HTERT RPE-1 (cell line): ENCODE measurements around the gene SLC6A18.

Experiments
- in situ Hi-C: fragments of 300-500 bp; cut with MboI; formaldehyde crosslinking; loops from 4 replicates; pipeline ENCODE4 v1.14.3; 2020; ENCODE audit warnings: low sequenced_read_pairs

The SLC6A18 gene

DNA sequence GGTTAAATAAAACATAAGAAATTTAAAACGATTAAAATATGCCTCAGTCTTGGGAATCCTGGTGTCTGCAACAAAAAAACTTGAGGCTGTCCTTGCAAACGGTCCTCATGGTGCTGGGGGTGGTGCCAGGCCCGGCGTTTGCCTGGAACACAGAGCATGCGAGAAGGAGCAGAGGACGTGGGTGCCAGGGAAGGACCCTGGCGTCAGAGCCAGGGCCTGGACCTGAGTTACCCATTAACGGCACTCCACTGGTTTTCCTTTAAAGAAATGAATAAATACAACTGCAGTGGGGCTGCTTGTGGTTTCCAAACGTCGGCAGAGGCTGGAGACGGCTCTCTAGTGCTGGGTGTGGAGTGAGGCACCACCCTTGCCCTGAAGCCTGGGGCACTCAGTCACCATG, at the start of gene SLC6A18:
Gene SLC6A18, plus strand, starts transcription at position 301 of the 400 bp plus-strand sequence. Its CDS starts 97 bp downstream, at position 398.
- in situ Hi-C loops: no loop called here

- in situ Hi-C loops: no loop called here
Observed at GRCh38 chr5:1175801-1176472, 49.2 kb upstream of the SLC6A18 start.

DNA sequence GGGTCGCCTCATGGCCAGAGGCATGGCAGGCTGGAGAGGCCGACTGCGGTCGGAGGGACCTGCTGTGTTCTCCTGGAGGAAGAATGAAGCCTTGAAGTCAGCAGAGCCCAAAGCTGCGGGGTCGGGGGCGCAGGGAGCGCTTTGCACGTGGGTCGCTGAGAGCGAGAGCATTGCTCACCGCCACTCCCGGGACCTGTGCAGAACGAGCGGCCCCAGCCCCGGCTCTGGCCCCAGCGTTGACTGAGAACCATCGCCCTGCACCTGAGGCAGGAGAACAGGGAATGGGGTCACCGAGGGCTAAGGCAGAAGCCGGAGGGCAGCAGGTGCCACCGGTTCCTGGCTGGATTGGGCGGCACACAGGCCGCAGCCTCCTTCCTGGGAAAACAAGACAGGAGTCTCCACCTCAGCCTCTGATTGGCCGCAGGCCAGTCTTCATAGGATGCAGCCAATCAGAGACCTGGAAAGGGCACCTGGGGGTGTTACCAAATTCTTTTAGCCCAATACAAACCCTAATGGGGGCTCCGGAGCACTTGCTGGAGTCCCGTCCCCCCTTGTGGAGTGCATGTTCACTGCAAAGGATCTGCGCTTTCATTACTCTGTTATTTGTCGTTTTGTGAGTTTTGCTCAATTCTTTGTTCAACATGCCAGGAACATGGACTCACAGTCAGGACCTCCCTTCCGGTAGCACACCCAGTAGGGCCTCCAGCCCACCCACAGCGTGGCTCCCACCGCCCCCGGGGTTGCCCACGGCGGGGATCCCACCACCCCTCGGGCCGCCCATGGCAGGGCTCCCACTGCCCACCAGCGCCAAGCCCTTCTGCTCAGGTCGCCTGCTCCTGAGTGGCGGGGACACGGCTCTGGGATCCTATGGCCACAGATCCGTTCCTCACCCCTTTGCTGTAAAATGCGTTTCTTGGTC, 48.4 kb upstream of the SLC6A18 start:
- in situ Hi-C loops: no loop called here

- in situ Hi-C loops: no loop called here
Observed at GRCh38 chr5:1177826-1178528, 47.2 kb upstream of the SLC6A18 start.

DNA sequence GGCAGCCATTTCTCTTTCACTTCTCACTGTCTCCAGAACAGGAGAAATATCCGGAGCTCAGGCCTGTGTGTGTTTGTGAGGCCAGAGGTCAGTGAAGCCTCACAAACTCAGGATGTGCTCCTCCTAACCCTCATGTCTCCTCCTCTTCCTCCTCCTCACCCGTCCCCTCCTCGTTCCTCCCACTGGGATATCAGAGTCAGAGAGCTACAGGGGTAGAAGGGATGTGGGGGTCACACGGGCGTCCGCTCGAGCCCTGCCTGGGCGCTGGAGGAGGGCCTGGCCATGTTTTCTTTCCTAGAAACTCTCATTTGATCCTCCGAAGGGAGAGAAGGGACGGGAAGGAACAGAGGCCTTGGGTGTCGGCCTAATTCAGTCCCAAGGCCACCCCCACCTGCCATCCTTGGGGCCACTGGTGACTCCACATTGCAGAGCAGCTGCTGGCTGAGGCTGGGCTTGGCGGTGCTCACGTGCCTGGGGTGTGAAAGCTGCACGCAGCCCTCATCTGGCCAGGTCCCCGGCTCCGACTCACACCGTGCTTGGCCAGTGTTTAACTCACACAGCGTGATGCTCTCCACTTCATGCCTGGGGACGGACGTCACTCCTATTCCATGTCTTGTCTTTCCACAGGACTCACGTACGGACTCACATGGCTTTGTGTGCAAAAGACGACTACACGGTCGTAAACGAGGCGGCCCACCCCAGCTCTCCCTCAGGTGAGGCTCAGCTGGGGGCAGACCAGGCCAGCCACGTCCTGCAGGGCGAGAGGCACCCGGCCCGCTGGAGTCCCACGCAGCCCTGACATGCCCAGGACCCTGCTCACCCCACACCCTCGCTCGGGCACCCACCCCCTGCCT, 46.4 kb upstream of the SLC6A18 start:
- in situ Hi-C loops: no loop called here

- in situ Hi-C loops: no loop called here
Observed at GRCh38 chr5:1179383-1179715, 45.8 kb upstream of the SLC6A18 start.

DNA sequence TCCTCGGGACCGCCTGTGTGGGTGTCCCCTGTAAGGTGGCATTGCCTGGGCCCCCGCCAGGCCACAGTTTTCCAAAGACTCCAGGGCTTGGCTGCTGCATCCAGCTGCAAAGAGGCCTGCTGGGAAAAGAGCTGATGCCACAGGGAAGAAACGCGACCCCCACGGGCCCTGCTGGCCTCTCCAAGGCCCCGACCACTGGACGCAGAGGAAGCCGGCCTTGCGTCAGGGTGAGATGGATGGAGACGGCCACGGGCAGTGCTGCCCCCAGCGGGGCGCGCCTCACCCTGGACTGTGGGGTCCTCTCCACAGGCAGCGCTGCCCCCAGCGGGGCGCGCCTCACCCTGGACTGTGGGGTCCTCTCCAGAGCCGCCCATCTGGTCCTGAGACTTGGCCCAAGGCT, 45.1 kb upstream of the SLC6A18 start:
- in situ Hi-C loops: no loop called here

GRCh38 chr5:1180841-1181271, 44.3 kb upstream of the SLC6A18 start:
- in situ Hi-C loops: no loop called here

DNA sequence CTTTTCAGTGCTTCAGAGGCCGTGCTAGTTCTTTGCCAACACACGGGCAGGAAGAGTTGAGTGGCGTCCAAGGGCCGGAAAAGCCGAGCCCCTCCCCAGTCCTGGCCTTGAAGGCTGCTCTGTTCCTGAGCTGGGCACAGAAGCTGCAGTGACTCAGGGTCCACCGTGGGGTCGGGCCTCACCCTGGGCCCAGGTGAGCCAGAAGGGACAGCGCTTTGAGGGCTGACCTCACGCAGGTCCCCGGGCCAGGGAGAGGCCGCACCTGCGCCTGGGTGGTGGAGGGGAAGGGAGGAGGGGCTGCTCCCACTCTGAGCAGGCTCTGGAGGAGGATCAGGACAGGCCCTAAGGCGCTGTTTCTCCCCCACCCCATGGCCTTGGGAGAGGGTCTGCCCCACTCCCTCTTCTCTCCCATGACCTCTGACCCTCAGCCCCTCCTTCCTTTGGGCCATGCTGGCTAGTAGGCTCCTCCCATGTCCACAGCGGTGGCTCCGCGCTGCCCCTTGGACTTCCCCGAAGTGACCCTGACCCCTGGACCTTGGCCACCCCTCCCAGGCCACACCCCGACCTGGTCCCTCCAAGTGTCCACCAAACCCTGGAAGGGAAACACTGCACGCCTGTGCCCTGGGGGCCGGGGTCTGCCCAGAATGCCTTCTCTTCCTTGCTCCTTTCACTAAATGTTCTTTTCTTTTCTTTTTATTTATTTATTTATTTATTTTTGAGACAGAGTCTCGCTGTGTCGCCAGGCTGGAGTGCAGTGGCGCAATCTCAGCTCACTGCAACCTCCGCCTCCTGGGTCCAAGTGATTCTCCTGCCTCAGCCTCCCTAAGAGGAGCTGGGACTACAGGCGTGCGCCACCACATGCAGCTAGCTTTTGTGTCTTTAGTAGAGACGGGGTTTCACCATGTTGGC, 43.5 kb upstream of the SLC6A18 start:
- in situ Hi-C loops: no loop called here

GRCh38 chr5:1182360-1182632, 42.9 kb upstream of the SLC6A18 start:
- in situ Hi-C loops: no loop called here

DNA sequence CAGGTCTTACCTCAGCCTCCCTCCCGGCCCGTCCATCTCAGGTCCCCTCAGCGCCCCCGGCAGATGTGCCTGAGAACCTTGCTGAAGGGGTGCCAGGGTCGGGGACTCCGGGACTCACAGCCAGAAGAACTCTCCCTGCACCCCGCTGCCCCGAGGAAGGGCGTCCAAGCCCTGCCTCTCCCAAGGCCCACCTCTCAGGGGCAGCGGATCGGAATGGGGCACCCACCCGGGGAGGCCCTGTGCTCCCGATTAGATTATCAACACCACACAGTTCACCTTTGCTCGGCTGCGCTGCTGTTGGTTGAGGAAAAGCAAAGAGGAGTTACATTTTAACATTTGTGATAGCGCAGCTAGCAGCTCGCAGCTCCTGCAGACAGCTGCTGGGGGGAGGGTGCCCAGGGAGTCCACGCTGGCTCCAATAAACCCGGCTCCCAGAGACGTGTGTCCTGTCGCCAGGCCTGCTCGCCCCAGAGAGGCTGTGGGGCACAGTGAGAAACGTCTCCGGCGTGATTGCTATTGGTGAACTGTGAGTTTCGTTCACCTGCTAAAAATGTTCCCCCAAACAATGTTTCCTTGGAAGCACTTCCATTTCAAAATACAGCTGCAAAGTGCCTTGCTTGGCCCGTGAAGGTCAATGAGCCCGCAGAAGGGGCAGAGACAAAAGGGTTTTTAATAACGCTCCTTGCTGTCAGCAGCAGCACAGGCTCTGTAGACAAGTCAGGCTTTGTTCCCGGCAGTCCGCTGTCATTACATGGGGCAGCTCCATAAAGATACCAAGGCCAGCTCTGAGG, 42.4 kb upstream of the SLC6A18 start:
- in situ Hi-C loops: no loop called here

DNA sequence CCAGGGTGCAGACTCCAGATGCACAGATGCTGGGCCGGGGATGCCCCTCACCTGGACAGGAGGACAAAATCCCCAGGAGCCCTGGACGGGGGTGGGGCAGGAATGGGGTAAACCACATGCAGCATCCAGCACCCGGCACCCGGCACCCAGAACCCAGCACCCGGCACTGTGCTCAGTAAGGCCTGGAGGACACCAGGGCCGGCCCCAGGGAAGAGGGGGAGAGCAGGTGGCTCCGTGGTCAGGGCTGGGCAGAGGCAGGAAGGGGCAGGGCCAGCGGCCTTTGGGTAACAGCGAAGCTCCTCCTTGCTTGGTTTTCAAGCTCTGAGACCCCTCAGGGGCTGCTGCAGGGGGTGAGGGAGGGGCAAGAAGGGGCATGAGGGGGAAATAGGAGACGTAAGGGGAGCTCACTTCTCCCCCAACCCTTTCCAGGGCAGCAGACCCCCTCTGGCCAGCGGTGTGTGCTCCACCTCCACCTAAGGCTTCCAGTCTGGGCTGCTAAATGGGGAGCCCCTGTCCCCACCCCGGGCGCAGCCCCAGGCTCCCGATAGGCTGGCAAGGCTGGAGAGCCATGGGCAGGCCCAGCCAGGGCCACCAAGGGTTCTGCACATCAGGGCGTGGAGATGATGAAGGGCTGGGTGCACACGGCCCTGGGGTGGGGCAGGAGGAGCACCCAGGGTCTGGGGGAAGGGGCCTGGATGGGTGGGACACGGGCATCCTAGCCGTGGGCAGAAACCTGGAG, 41.6 kb upstream of the SLC6A18 start:
- in situ Hi-C loops: no loop called here

DNA sequence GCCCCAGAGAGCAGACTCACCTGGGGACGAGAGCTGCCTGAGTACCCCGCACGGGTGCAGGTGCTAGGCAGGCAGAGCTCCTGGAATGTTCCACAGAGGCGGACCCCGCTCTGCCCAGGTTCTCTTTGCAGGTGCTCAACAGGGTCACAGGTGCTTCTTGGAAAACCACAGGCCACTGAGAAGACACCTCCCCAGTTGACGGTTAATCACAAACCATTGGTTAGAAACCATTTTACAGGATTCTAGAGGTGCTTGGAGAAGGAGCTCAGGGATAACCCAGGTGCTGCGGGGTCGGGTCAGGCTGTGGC, 41.1 kb upstream of the SLC6A18 start:
- in situ Hi-C loops: no loop called here

- in situ Hi-C loops: no loop called here
Observed at GRCh38 chr5:1184481-1184880, 40.7 kb upstream of the SLC6A18 start.

DNA sequence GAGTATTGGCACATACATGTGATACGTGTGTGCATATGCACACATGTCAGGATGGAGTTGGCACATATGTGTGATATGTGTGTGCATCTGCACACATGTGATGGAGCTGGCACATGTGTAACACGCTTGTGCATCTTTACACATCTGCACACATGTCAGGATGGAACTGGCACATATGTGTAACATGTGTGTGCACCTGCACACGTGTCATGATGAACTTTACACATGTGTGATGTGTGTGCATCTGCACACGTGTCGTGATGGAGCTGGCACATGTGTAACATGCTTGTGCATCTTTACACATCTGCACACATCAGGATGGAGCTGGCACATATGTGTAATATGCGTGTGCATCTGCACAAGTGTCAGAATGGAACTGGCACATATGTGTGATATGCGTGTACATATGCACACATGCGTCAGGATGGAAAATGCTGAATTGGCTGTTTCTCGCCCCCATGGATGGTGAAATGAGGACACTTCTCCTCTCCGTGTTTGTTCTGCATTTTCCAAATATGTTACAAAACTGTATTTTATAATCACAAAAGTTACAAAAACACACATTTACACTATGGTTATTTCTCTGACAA, 40.0 kb upstream of the SLC6A18 start:
- in situ Hi-C loops: no loop called here

DNA sequence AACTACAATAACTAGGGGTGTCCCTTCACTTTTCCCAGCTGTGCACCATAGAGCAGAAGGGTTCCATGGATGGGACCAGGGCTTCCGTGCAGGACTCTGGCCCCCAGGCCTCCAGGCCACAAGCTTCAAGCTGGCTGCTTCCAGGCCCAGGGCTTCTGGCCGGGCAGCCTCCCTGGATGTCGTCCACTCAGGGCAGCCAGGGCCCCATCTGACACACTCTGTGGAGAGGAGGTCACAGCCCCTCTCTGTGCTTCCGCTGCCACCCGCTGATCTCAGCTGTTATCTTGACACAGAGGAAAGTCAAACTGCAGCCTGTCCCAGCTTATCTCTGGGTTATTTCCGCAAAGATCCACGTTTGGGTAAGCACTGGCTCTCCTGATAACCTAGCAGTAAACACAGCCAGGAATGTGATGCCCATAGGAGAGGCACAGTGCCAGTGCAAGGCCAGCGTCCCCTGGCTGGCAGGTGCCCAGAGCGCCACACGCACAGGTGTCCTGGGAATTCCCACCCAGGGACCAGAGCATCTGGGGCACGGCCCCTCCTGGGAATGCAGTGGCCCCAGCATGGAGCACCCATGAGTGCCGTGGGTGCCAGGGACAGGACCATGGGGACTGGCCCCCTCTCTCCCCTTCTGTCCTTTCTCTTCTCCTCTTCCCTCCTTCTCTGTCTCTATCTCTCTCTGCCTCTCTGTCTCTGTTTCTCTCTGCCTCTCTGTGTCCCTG, 39.4 kb upstream of the SLC6A18 start:
- in situ Hi-C loops: no loop called here

DNA sequence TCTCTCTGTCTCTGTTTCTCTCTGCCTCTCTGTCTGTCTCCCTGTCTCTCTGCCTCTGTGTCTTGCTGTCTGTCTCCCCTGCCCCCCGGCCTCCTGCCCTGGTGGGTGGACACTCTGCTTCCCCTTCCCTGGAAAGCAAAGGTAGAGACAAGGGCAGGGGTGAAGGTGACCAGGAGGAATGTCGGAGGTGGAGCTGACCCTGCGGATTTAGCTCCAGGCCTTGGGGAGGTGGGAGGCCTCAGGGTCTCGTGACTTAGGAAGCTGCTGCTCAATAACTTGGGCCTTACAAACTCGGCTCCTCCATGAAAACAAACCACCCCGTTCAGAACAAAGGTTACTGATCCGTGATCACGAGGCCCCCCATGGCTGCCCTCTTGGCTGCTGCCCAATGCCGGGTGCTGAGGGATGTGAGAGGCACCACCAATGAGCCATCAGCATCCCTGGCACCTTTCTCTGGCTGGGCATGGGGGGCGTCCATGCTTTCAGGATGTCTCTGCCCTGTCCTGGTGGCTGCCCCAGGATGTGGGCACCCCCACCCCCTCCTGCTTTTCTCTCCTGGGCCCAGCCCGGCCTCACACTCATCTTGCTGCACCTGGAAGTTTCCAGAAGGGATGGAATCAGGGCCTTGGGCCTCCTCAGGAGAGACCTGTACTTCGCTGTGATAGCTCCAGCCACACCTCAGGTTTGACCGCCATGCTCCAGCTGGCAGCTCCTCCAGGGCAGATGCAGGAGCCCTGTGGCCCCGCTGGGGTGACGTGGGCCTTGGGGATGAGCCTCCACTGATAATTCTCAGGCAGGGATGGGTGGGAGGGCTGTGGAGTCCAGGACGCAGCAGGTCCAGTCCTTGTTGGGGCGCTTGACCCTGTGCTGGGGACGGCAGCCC, 38.6 kb upstream of the SLC6A18 start:
- in situ Hi-C loops: no loop called here
